HG03095 (cell line): ENCODE measurements around the gene BIN1.

Source experiments
- ATAC-seq: cut with Tn5 transposase; IDR thresholded peaks from one replicate; pipeline ENCODE4 v1.9.1; 2021; ENCODE audit warnings: moderate library complexity; ENCODE audit not compliant: unreplicated experiment

Gene BIN1

DNA sequence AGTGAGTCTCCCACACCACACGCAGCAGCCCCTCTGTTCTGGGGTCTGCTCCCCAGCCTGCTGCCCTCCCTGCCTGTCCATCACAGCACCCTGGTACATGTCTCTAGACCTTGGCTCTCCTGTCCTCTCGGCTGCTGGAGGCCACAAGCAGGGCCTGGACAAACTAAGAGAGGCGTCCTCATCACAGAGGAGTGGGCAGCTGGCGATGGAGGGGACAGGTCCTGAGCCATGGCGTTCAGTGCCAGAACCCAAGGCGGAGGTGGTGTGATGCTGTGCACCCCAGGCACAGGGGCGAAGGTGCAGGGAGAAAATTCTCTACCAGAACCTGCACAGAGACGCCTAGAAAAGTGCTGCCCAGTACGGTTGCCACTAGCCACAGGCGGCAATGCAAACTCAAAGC, 47.4 kb downstream of the BIN1 start:
- ATAC-seq = no peak

DNA sequence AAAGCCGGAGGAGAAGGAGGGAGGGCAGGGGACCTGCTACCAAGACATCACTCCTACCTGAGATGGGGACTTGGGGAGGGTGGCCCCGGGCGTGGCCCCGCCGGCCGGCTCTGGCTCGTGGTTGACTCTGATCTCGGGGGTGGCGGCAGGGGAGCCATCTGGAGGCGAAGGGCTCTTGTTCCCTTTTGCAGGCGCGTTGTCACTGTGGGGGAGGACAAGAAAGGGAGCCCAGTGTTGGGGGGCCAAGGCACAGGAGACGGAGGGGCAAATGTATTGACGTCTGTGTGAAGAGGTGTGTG, 48.1 kb downstream of the BIN1 start:
- ATAC-seq = no peak

GRCh38 chr2:127058246-127058953, 48.6 kb downstream of the BIN1 start:
- no peak for ATAC-seq

GRCh38 chr2:127057371-127058245, 49.3 kb downstream of the BIN1 start:
- no peak for ATAC-seq

DNA sequence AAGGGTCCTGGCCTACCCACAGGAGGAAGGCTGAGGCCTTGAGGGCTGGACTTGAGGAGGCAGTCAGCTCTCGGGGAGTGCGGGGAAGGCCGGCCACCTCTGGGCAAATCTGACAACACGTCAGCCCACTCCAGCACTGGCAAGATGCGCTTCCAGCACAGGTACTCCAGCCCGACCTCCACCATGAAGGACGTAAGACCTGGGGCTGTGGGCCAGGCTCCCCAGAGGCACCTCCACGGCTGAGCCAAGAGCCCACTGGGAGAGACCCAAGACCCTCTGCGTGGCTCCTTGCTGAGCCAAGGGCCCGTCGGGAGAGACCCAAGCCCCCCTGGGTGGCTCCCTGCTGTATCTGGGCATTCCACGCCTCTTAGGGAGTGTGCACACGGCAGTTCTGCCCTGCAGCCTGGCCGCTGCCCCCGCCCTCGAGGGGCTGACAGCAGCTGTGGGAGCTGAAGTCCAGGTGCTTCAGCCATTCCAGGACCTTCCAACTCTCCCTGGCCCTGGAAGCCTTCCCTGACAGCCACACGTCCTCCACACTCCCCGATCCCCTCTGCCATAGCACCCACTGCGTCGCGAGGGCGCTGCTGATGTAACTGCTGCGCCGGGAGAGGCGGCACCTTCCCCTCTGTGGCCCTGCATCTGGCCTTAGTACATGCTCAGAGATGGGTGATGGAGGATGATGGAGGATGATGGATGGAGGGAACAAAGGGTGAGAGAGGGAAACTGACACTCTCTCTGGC, 50.2 kb downstream of the BIN1 start:
- no peak for ATAC-seq

- ATAC-seq = no peak
Measured at GRCh38 chr2:127056086-127056485, 50.9 kb downstream of the BIN1 start.

- ATAC-seq = no peak
Measured at GRCh38 chr2:127055786-127056076, 51.2 kb downstream of the BIN1 start.

GRCh38 chr2:127054996-127055785, 51.8 kb downstream of the BIN1 start:
- ATAC-seq = no peak

- no peak for ATAC-seq
Measured at GRCh38 chr2:127054604-127054930, 52.4 kb downstream of the BIN1 start.

GRCh38 chr2:127053731-127054603, 53.0 kb downstream of the BIN1 start:
- ATAC-seq = no peak

DNA sequence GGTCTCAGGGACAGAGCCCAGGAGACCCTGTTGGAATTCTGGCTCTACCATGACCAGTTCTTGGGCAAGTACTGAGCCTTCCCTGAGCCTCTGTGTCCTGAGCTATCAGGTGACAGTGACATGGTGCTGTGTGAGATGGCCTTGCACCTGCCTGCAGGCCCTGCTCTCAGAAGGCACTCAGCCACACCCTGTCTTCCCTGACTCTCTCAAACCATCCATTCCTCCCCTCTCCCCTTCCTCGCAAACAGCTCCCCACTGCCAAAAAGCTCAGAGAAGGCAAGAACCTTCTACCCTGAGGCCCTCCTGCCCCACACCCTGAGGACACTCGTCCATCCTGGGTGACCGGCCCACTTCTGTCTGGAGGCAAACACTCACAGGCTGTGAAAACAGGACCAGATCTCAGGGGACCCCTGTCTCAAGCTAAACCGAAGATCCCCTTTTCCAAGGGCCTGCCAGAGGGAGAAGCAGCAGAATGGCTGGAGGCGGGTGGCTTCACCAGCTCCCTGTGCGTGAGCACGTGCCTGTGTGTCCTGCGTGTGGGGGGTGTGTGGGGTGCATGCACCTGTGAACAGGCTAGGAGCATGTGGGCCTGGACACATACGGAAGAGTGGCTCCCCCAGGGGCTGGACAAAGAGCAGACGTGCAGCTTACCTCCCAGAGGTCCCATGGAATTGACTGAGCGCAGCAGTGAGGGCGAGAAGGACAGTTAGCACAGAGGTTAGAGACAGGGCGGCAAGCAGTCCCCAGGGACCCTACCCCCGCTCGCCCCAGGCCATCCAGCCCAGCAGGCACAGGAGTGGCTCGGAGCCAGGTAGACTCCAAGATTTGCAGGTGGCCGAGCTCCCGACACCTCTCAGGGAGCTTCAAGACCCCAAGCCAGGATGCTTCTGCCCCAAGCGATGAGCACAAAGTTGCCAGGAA, 53.9 kb downstream of the BIN1 start:
- no peak for ATAC-seq

DNA sequence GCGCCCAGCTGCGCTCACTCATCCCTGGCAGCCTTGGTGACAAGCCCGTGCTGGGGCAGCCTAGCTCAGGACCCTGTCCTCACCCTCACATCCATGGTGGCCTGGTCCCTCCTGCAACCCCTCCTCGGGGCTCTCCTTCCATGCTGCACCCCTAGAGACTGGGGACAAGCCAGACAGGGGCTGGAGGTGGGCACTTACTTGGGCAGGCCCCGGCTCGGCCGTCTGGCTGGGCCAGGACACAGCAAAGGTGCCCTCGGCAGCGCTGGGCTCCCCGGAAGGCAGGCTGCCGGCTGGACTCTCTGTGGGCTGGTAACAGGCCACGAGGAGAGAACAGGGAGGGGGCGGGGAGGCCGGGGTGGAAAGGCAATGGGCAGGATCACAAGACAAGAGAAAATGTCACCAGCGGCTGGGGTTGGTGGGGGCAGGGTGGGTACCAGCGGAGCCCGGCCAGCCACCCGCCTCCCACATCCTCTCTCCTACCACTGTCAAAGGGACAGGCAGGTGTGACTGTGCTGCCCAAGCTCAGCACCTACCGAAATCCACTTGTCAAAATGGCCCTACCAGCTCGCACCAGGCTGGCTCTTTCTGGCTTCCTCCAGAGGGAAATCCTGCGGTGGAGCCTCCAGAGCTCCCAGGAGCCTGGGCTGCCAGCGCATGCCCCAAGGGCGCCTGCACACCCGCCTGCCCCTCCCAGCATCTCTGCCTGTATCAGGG, 54.7 kb downstream of the BIN1 start:
- ATAC-seq = no peak

- ATAC-seq = no peak
Measured at GRCh38 chr2:127051116-127052056, 55.6 kb downstream of the BIN1 start.

GRCh38 chr2:127050803-127051115, 56.2 kb downstream of the BIN1 start:
- no peak for ATAC-seq

- ATAC-seq = peak; percentile 46
Measured at GRCh38 chr2:127049927-127050802, 56.8 kb downstream of the BIN1 start.

- no peak for ATAC-seq
Measured at GRCh38 chr2:127048969-127049897, 57.7 kb downstream of the BIN1 start.
